ENCODE measurements around the gene POLR3H.
A peak's percentile ranks its signal among the peaks of the same experiment; 100 is the strongest.

POLR3H gene

GRCh38 chr22:41513391-41513790, 30.9 kb downstream of the POLR3H start:
- DNase-seq: no peak

- no peak for DNase-seq
These were observed 31.7 kb downstream of the POLR3H start for GRCh38 chr22:41512421-41513194.

GRCh38 chr22:41511521-41511968, 32.7 kb downstream of the POLR3H start:
- no peak for DNase-seq

GRCh38 chr22:41508770-41509170, 35.5 kb downstream of the POLR3H start:
- DNase-seq: no peak

- no peak for DNase-seq
These were observed 36.8 kb downstream of the POLR3H start for GRCh38 chr22:41507330-41508063.

- no peak for DNase-seq
These were observed 38.6 kb downstream of the POLR3H start for GRCh38 chr22:41505511-41506220.

- DNase-seq: no peak
These were observed 39.5 kb downstream of the POLR3H start for GRCh38 chr22:41504816-41505215.

- no peak for DNase-seq
These were observed 39.9 kb downstream of the POLR3H start for GRCh38 chr22:41504397-41504796.

- peak; percentile 11 to 19 for DNase-seq
These were observed 43.1 kb downstream of the POLR3H start for GRCh38 chr22:41501209-41501608.

- DNase-seq: no peak
These were observed 44.0 kb downstream of the POLR3H start for GRCh38 chr22:41500303-41500702.

GRCh38 chr22:41499624-41500280, 44.5 kb downstream of the POLR3H start:
- no peak for DNase-seq

GRCh38 chr22:41498303-41498835, 45.9 kb downstream of the POLR3H start:
- no peak for DNase-seq

GRCh38 chr22:41491374-41492100, 52.7 kb downstream of the POLR3H start:
- DNase-seq: no peak

GRCh38 chr22:41488596-41489385, 55.5 kb downstream of the POLR3H start:
- no peak for DNase-seq

GRCh38 chr22:41488076-41488475, 56.2 kb downstream of the POLR3H start:
- no peak for DNase-seq

- no peak for DNase-seq
These were observed 57.0 kb downstream of the POLR3H start for GRCh38 chr22:41487037-41487935.

GRCh38 chr22:41485033-41485432, 59.2 kb downstream of the POLR3H start:
- DNase-seq: no peak

- DNase-seq: no peak
These were observed 61.8 kb downstream of the POLR3H start for GRCh38 chr22:41482319-41482935.

- DNase-seq: no peak
These were observed 62.3 kb downstream of the POLR3H start for GRCh38 chr22:41481925-41482318.
